Tibial nerve (tissue), 4 donors: ENCODE results near the gene GPR15LG.

Experiments
- CTCF ChIP-seq, 5 experiments: fragments of 200-600 bp in 3 of 5; fragments of 450-650 bp in 2 of 5; sonication (generic) in 3 of 5; IDR thresholded peaks; one replicate each; pipeline ENCODE4 v1.5.1; 2016 to 2019; ENCODE audit warnings: antibody characterized with exemption in 5 of 5, mild to moderate bottlenecking in 3 of 5, moderate library complexity in 2 of 5
- EP300 ChIP-seq, 2 donors: sonication (generic); formaldehyde crosslinking; IDR thresholded peaks; one replicate each; pipeline ENCODE4 v1.6.1; 2017; ENCODE audit warnings: antibody characterized with exemption in 2 of 2, mild to moderate bottlenecking in 1 of 2
- POLR2A ChIP-seq, 2 donors: fragments of 450-650 bp; IDR thresholded peaks; one replicate each; pipeline ENCODE4 v1.6.1; 2017; ENCODE audit warnings: antibody characterized with exemption in 2 of 2, mild to moderate bottlenecking in 2 of 2, moderate library complexity in 2 of 2

DNA sequence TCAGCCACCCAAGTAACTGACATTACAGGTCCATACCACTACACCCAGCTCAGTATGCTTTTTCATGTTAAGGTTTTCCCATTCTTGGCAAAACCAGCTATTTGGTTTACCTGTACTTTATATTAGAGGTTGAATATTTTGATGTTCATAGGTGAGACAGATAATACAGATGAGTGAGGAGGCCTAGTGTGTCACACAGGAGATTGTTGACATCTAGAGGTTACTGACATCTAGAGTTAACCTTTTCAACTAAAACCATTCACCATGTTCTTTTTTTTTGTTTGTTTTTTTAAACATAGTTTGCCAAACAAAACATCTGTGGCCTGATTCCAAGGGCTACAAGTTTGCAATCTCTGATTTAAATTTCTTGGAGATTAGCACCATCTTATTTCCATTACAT is 26.3 kb upstream of the GPR15LG start:
- TF ChIP-seq CTCF (IDR thresholded peaks at IDR 0.05) (no peak), POLR2A (IDR thresholded peaks at IDR 0.05) (no peak), EP300 (IDR thresholded peaks at IDR 0.05) (no peak)
